IMR-90 (cell line): ENCODE results near the gene RASSF6.
"Not testable (repeated sequence)": the region's sequence is repeated elsewhere in the genome, so short reads cannot be mapped to it uniquely, and the experiment has no call there.

Experiments used
- BHLHE40 ChIP-seq: fragments of 150-350 bp; IDR thresholded peaks from 2 replicates; pipeline ENCODE4 v1.6.1; 2016; ENCODE audit warnings: mild to moderate bottlenecking, low read depth, low read length
- POLR2A ChIP-seq: IDR thresholded peaks from 2 replicates; pipeline ENCODE4 v1.6.1; 2012; ENCODE audit warnings: mild to moderate bottlenecking, low read depth, low read length
- TF ChIP-seq, protein P1 (sequence below): conservative IDR thresholded peaks from 2 replicates; pipeline ENCODE4 v1.5.1; 2012; ENCODE audit warnings: mild to moderate bottlenecking, low read depth, low read length, improper control_type of control experiment
- TF ChIP-seq, protein P2 (sequence below): fragments of 150-350 bp; IDR thresholded peaks from 2 replicates; pipeline ENCODE4 v1.6.1; 2016; ENCODE audit warnings: low read depth, mild to moderate bottlenecking, low read length, moderate library complexity, borderline replicate concordance

DNA sequence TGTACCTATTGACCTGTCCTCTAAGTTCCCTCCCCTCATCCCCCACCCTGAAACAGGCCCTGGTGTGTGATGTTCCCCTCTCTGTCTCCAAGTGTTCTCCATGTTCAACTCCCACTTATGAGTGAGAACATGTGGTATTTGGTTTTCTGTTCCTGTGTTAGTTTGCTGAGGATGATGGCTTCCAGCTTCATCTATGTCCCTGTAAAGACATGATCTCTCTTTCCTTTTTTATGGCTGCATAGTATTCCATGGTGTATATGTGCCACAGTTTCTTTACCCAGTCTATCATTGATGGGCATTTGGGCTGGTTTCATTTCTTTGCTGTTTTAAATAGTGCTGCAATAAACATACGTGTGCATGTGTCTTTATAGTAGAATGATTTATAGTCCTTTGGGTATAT is 8.6 kb upstream of the RASSF6 start:
- TF ChIP-seq, protein P1, sequence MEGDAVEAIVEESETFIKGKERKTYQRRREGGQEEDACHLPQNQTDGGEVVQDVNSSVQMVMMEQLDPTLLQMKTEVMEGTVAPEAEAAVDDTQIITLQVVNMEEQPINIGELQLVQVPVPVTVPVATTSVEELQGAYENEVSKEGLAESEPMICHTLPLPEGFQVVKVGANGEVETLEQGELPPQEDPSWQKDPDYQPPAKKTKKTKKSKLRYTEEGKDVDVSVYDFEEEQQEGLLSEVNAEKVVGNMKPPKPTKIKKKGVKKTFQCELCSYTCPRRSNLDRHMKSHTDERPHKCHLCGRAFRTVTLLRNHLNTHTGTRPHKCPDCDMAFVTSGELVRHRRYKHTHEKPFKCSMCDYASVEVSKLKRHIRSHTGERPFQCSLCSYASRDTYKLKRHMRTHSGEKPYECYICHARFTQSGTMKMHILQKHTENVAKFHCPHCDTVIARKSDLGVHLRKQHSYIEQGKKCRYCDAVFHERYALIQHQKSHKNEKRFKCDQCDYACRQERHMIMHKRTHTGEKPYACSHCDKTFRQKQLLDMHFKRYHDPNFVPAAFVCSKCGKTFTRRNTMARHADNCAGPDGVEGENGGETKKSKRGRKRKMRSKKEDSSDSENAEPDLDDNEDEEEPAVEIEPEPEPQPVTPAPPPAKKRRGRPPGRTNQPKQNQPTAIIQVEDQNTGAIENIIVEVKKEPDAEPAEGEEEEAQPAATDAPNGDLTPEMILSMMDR, result not testable (repeated sequence)
- TF ChIP-seq BHLHE40, POLR2A: not testable (repeated sequence)
- TF ChIP-seq, protein P2, sequence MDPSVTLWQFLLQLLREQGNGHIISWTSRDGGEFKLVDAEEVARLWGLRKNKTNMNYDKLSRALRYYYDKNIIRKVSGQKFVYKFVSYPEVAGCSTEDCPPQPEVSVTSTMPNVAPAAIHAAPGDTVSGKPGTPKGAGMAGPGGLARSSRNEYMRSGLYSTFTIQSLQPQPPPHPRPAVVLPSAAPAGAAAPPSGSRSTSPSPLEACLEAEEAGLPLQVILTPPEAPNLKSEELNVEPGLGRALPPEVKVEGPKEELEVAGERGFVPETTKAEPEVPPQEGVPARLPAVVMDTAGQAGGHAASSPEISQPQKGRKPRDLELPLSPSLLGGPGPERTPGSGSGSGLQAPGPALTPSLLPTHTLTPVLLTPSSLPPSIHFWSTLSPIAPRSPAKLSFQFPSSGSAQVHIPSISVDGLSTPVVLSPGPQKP, result not testable (repeated sequence)
